ENCODE data around the gene INCA1. TPM values are rescaled to one million over a fixed set of nuclear protein-coding genes. Genes with fewer than 3 reads are reported as not detected.

INCA1 gene
- total and polyA plus RNA-seq, 8 donors: 1.3 to 6.1 (median 1.6) TPM; not detected in 3

- H3K27me3 ChIP-seq: no peaks in the 10 kb centered on the region
- peak; percentile 92 to 97 for DNase-seq
- TF ChIP-seq CTCF (IDR thresholded peaks at IDR 0.05): no peak
- TF ChIP-seq POLR2AphosphoS5 (IDR thresholded peaks at IDR 0.05): peak in 2 of 3 donors; percentile 86 to 90
- TF ChIP-seq POLR2A (IDR thresholded peaks at IDR 0.05): peak in 1 of 4 donors; percentile 79
- peaks cover 40 to 66% (median 58%) of the 10 kb centered on the region in 4 donors for H3K4me1 ChIP-seq
- H3K36me3 ChIP-seq: peaks cover 29 to 38% (median 34%) of the 10 kb centered on the region in 4 donors
- intact Hi-C loops (cut with DNase I; ENCODE audit: low total_unique reads): no loop called here
- H3K27ac ChIP-seq: peak within 1 kb of the TSS; percentile 96 to 100 (median 99)
- 0 to 1% (median 0%) methylated on average over 30 to 59 of the region's 59 CpGs for WGBS, 5 donors
- peak within 1 kb of the TSS; percentile 82 to 100 (median 100) for H3K4me3 ChIP-seq
- H3K9me3 ChIP-seq: no peaks in the 10 kb centered on the region
Measured at GRCh38 chr17:4948166-4948930, 49.0 kb downstream of the INCA1 start, which contains the start of gene PFN1. TSS of gene PFN1 (minus strand) at chr17:4948530. CDS start at chr17:4948394, 136 bp downstream.

- Histone ChIP-seq H3K4me1 (peaks cover 44 to 73% (median 65%) of the 10 kb centered on the region in 4 donors), H3K27ac (peak overlapping the region; percentile 96 to 100 (median 99)), H3K36me3 (peaks cover 36 to 46% (median 42%) of the 10 kb centered on the region in 4 donors), H3K9me3 (no peaks in the 10 kb centered on the region), H3K4me3 (peak overlapping the region; percentile 82 to 100 (median 100)), H3K27me3 (no peaks in the 10 kb centered on the region)
- 0 to 1% (median 0%) methylated on average over 24 to 56 of the region's 56 CpGs for WGBS, 5 donors
- peak; percentile 70 to 86 for DNase-seq
- peak in 1 of 3 donors; percentile 15 for TF ChIP-seq POLR2AphosphoS5 (IDR thresholded peaks at IDR 0.05)
- no peak for TF ChIP-seq POLR2A (IDR thresholded peaks at IDR 0.05)
- intact Hi-C loops (cut with DNase I; ENCODE audit: low total_unique reads): no loop called here
Measured at GRCh38 chr17:4947411-4948165, 49.7 kb downstream of the INCA1 start.

- TF ChIP-seq POLR2AphosphoS5 (IDR thresholded peaks at IDR 0.05): no peak
- TF ChIP-seq CTCF (IDR thresholded peaks at IDR 0.05): no peak
- TF ChIP-seq EP300 (IDR thresholded peaks at IDR 0.05): no peak
- TF ChIP-seq POLR2A (IDR thresholded peaks at IDR 0.05): no peak
- Histone ChIP-seq H3K36me3 (peaks cover 41 to 50% (median 48%) of the 10 kb centered on the region in 4 donors), H3K9me3 (no peaks in the 10 kb centered on the region), H3K4me1 (peaks cover 46 to 78% (median 71%) of the 10 kb centered on the region in 4 donors), H3K4me3 (peak overlapping the region; percentile 82 to 100 (median 100)), H3K27ac (peak overlapping the region; percentile 96 to 100 (median 99)), H3K27me3 (no peaks in the 10 kb centered on the region)
- DNase-seq: peak in 1 of 2 donors; percentile 53
- 0 to 3% (median 0%) methylated on average over 7 of the region's 7 CpGs for WGBS, 5 donors
- intact Hi-C loops (cut with DNase I; ENCODE audit: low total_unique reads): no loop called here
Measured at GRCh38 chr17:4947010-4947410, 50.3 kb downstream of the INCA1 start.

GRCh38 chr17:4946312-4946976, 50.9 kb downstream of the INCA1 start:
- peak overlapping the region; percentile 72 to 100 (median 97) for H3K27ac ChIP-seq
- no peaks in the 10 kb centered on the region for H3K9me3 ChIP-seq
- 12 to 19% (median 18%) methylated on average over 16 of the region's 16 CpGs for WGBS, 5 donors
- peaks cover 41 to 51% (median 50%) of the 10 kb centered on the region in 4 donors for H3K36me3 ChIP-seq
- H3K4me1 ChIP-seq: peaks cover 52 to 79% (median 75%) of the 10 kb centered on the region in 4 donors
- peak overlapping the region; percentile 82 to 100 (median 100) for H3K4me3 ChIP-seq
- DNase-seq: no peak
- TF ChIP-seq POLR2A (IDR thresholded peaks at IDR 0.05): no peak
- no peak for TF ChIP-seq EP300 (IDR thresholded peaks at IDR 0.05)
- TF ChIP-seq CTCF (IDR thresholded peaks at IDR 0.05): no peak
- no peak for TF ChIP-seq POLR2AphosphoS5 (IDR thresholded peaks at IDR 0.05)
- no peaks in the 10 kb centered on the region for H3K27me3 ChIP-seq
- intact Hi-C loops (cut with DNase I; ENCODE audit: low total_unique reads): no loop called here

Data from stomach (tissue), 9 donors.